Trophoblast cell (in vitro differentiated cells and primary cell): ENCODE data around the gene SOX2.
A peak's percentile ranks its signal among the peaks of the same experiment; 100 is the strongest.

Source experiments
- DNase-seq, 2 donors: peaks; one replicate each; pipeline ENCODE4 v3.0.0-alpha.2; 2016
- H2AFZ ChIP-seq: 2 replicates; pipeline ENCODE4 v1.6.1; 2013; ENCODE audit warnings: low read length, moderate library complexity, mild to moderate bottlenecking; ENCODE audit not compliant: insufficient read depth, poor library complexity
- H2AK5ac ChIP-seq: 2 replicates; pipeline ENCODE4 v1.6.1; 2013; ENCODE audit warnings: mild to moderate bottlenecking, low read length
- H2BK120ac ChIP-seq: 2 replicates; pipeline ENCODE4 v1.6.1; 2013; ENCODE audit warnings: low read length, mild to moderate bottlenecking, moderate library complexity; ENCODE audit not compliant: insufficient read depth, poor library complexity
- H2BK12ac ChIP-seq: 2 replicates; pipeline ENCODE4 v1.6.1; 2013; ENCODE audit warnings: mild to moderate bottlenecking, low read length, moderate library complexity
- H2BK5ac ChIP-seq: 2 replicates; pipeline ENCODE4 v1.6.1; 2013; ENCODE audit warnings: low read length, low read depth, moderate library complexity, mild to moderate bottlenecking; ENCODE audit not compliant: poor library complexity
- H3K14ac ChIP-seq: 2 replicates; pipeline ENCODE4 v1.6.1; 2013; ENCODE audit warnings: mild to moderate bottlenecking, low read length
- H3K18ac ChIP-seq: 2 replicates; pipeline ENCODE4 v1.6.1; 2013; ENCODE audit warnings: mild to moderate bottlenecking, low read length
- H3K23ac ChIP-seq: 2 replicates; pipeline ENCODE4 v1.6.1; 2013; ENCODE audit warnings: low read length
- H3K27ac ChIP-seq: 2 replicates; pipeline ENCODE4 v1.5.1; 2013; ENCODE audit warnings: low read depth, mild to moderate bottlenecking, inconsistent platforms, low read length, moderate library complexity
- H3K27me3 ChIP-seq: 2 replicates; pipeline ENCODE4 v1.6.1; 2013; ENCODE audit warnings: inconsistent platforms, mild to moderate bottlenecking, low read length, moderate library complexity; ENCODE audit not compliant: insufficient read depth
- H3K36me3 ChIP-seq, 2 experiments: 1 replicate in 1 of 2; 2 replicates in 1 of 2; pipeline ENCODE4 v1.6.1; 2013; ENCODE audit warnings: low read length in 2 of 2, mild to moderate bottlenecking in 2 of 2, moderate library complexity in 1 of 2; ENCODE audit not compliant: insufficient read depth in 2 of 2, control insufficient read depth in 1 of 2
- H3K4ac ChIP-seq: 2 replicates; pipeline ENCODE4 v1.6.1; 2013; ENCODE audit warnings: low read depth, mild to moderate bottlenecking, low read length, moderate library complexity
- H3K4me1 ChIP-seq, 2 experiments: 1 replicate in 1 of 2; 2 replicates in 1 of 2; pipeline ENCODE4 v1.6.1; 2013; ENCODE audit warnings: low read length in 2 of 2, mild to moderate bottlenecking in 2 of 2, moderate library complexity in 1 of 2; ENCODE audit not compliant: insufficient read depth in 2 of 2, control insufficient read depth in 1 of 2
- H3K4me2 ChIP-seq: 2 replicates; pipeline ENCODE4 v1.6.1; 2013; ENCODE audit warnings: inconsistent platforms, mild to moderate bottlenecking, low read length, moderate library complexity
- H3K4me3 ChIP-seq: 2 replicates; pipeline ENCODE4 v1.5.1; 2013; ENCODE audit warnings: mild to moderate bottlenecking, low read depth, low read length, inconsistent platforms
- H3K79me1 ChIP-seq: one replicate; pipeline ENCODE4 v1.6.1; 2013; ENCODE audit warnings: low read length
- H3K79me2 ChIP-seq: 2 replicates; pipeline ENCODE4 v1.6.1; 2013; ENCODE audit warnings: low read length, mild to moderate bottlenecking; ENCODE audit not compliant: control insufficient read depth, insufficient read depth, poor library complexity
- H3K9ac ChIP-seq: 2 replicates; pipeline ENCODE4 v1.6.1; 2013; ENCODE audit warnings: mild to moderate bottlenecking, low read length
- H3K9me3 ChIP-seq: 2 replicates; pipeline ENCODE4 v1.6.1; 2013; ENCODE audit warnings: low read depth, mild to moderate bottlenecking, control low read depth, inconsistent platforms, low read length; ENCODE audit not compliant: insufficient read depth
- H4K12ac ChIP-seq: 2 replicates; pipeline ENCODE4 v1.6.1; 2013; ENCODE audit warnings: low read depth, mild to moderate bottlenecking, low read length, moderate library complexity
- H4K8ac ChIP-seq: 2 replicates; pipeline ENCODE4 v1.6.1; 2013; ENCODE audit warnings: low read depth, mild to moderate bottlenecking, low read length, moderate library complexity
- H4K91ac ChIP-seq: one replicate; pipeline ENCODE4 v1.6.1; 2013; ENCODE audit warnings: low read depth, mild to moderate bottlenecking, low read length, moderate library complexity
- WGBS: extraction: QIAGEN DNeasy Blood & Tissue Kit; methylation state at CpG from one replicate; pipeline ENCODE4 v1.1.7; 2013; ENCODE audit warnings: missing lambda C conversion rate; ENCODE audit not compliant: insufficient read length, insufficient coverage; ENCODE audit errors: extremely low coverage; 5-methylcytosine and 5-hydroxymethylcytosine counted together

Gene SOX2

GRCh38 chr3:181721046-181721875, 9.5 kb downstream of the SOX2 start:
- no peak overlapping the region for H3K9ac ChIP-seq
- no peak overlapping the region for H2AFZ ChIP-seq
- H4K8ac ChIP-seq: no peak overlapping the region
- no peak overlapping the region for H3K4ac ChIP-seq
- no peaks in the 10 kb centered on the region for H3K79me1 ChIP-seq
- H3K9me3 ChIP-seq: peaks cover 3% of the 10 kb centered on the region
- no peak for DNase-seq
- no peak overlapping the region for H2BK12ac ChIP-seq
- no peaks in the 10 kb centered on the region for H3K79me2 ChIP-seq
- WGBS: no CpG with 5 or more reads among the region's 4 CpGs
- no peak overlapping the region for H4K91ac ChIP-seq
- no peak overlapping the region for H4K12ac ChIP-seq
- no peak overlapping the region for H3K23ac ChIP-seq
- H3K18ac ChIP-seq: no peak overlapping the region
- H3K36me3 ChIP-seq: no peaks in the 10 kb centered on the region
- H2AK5ac ChIP-seq: no peak overlapping the region
- H3K4me1 ChIP-seq: no peaks in the 10 kb centered on the region
- no peak overlapping the region for H3K4me3 ChIP-seq
- H3K27me3 ChIP-seq: peaks cover 23% of the 10 kb centered on the region
- H2BK5ac ChIP-seq: no peak overlapping the region
- H3K14ac ChIP-seq: no peak overlapping the region
- H3K27ac ChIP-seq: no peak overlapping the region
- H2BK120ac ChIP-seq: no peak overlapping the region
- H3K4me2 ChIP-seq: no peak overlapping the region

- Histone ChIP-seq H3K79me2 (no peaks in the 10 kb centered on the region), H3K9ac (no peak overlapping the region), H2AFZ (no peak overlapping the region), H3K4me1 (peaks cover 0 to 6% of the 10 kb centered on the region in 2 experiments), H3K18ac (no peak overlapping the region), H2BK5ac (no peak overlapping the region), H2BK12ac (no peak overlapping the region), H3K79me1 (no peaks in the 10 kb centered on the region), H4K12ac (no peak overlapping the region), H3K9me3 (peaks cover 6% of the 10 kb centered on the region), H4K8ac (no peak overlapping the region), H4K91ac (no peak overlapping the region), H3K23ac (no peak overlapping the region), H3K27ac (no peak overlapping the region), H3K4ac (no peak overlapping the region), H3K36me3 (no peaks in the 10 kb centered on the region), H3K4me2 (no peak overlapping the region), H3K4me3 (no peak overlapping the region), H2BK120ac (no peak overlapping the region), H3K14ac (no peak overlapping the region), H2AK5ac (no peak overlapping the region), H3K27me3 (peaks cover 32% of the 10 kb centered on the region)
- no peak for DNase-seq
- WGBS: no CpG with 5 or more reads among the region's 4 CpGs
These were observed 10.4 kb downstream of the SOX2 start for GRCh38 chr3:181722156-181722555.

- Histone ChIP-seq H3K4ac (no peak overlapping the region), H3K36me3 (no peaks in the 10 kb centered on the region), H2BK12ac (no peak overlapping the region), H3K27me3 (peaks cover 39% of the 10 kb centered on the region), H3K79me1 (no peaks in the 10 kb centered on the region), H3K79me2 (no peaks in the 10 kb centered on the region), H3K18ac (no peak overlapping the region), H2AFZ (no peak overlapping the region), H3K14ac (no peak overlapping the region), H4K91ac (no peak overlapping the region), H3K4me3 (no peak overlapping the region), H2BK5ac (no peak overlapping the region), H3K9ac (no peak overlapping the region), H2BK120ac (no peak overlapping the region), H3K4me2 (no peak overlapping the region), H3K27ac (no peak overlapping the region), H3K4me1 (peaks cover 0 to 7% of the 10 kb centered on the region in 2 experiments), H4K12ac (no peak overlapping the region), H3K23ac (no peak overlapping the region), H2AK5ac (no peak overlapping the region), H4K8ac (no peak overlapping the region), H3K9me3 (peaks cover 6% of the 10 kb centered on the region)
- no CpG with 5 or more reads among the region's 11 CpGs for WGBS
- DNase-seq: no peak
These were observed 11.2 kb downstream of the SOX2 start for GRCh38 chr3:181722766-181723425.

- Histone ChIP-seq H3K9ac (no peak overlapping the region), H3K4me1 (peaks cover 0 to 7% of the 10 kb centered on the region in 2 experiments), H4K12ac (no peak overlapping the region), H2BK5ac (no peak overlapping the region), H2AK5ac (no peak overlapping the region), H4K91ac (no peak overlapping the region), H3K9me3 (peaks cover 6% of the 10 kb centered on the region), H3K79me2 (no peaks in the 10 kb centered on the region), H3K27ac (no peak overlapping the region), H3K79me1 (no peaks in the 10 kb centered on the region), H3K14ac (no peak overlapping the region), H3K27me3 (peaks cover 40% of the 10 kb centered on the region), H2AFZ (no peak overlapping the region), H3K36me3 (no peaks in the 10 kb centered on the region), H3K4me2 (no peak overlapping the region), H2BK120ac (no peak overlapping the region), H3K18ac (no peak overlapping the region), H2BK12ac (no peak overlapping the region), H3K23ac (peak overlapping the region; percentile 73), H3K4ac (no peak overlapping the region), H3K4me3 (no peak overlapping the region), H4K8ac (no peak overlapping the region)
- WGBS: no CpG with 5 or more reads among the region's 27 CpGs
- no peak for DNase-seq
These were observed 12.0 kb downstream of the SOX2 start for GRCh38 chr3:181723625-181724191.
